ENCODE results near the gene IMMT.

GRCh38 chr2:86097114-86097896 is 98.0 kb downstream of the IMMT start:
- TF ChIP-seq CTCF (IDR thresholded peaks at IDR 0.05; ENCODE audit: extremely low read depth in 1 of 2, insufficient read depth in 1 of 2, low read depth in 1 of 2, low read length in 2 of 2) (no peak), POLR2A (IDR thresholded peaks at IDR 0.05; ENCODE audit: low read depth, low read length) (no peak)

Measured in endothelial cell of umbilical vein (primary cell).